OCI-LY7 (cell line): ENCODE measurements around the gene SPATA31E1.

ENCODE experiments used
- EZH2phosphoT487 ChIP-seq: fragments of 200-600 bp; sonication (generic); IDR thresholded peaks from 2 replicates; pipeline ENCODE4 v1.6.1; 2018; ENCODE audit warnings: low read depth, borderline replicate concordance, mild to moderate bottlenecking, mixed run types, antibody characterized with exemption, low read length, moderate library complexity, mixed read lengths
- TF ChIP-seq, protein P1 (sequence below): fragments of 200-600 bp; sonication (generic); conservative IDR thresholded peaks from 2 replicates; pipeline ENCODE4 v1.5.1; 2014; ENCODE audit warnings: mild to moderate bottlenecking, antibody characterized with exemption, low read length, moderate library complexity, mixed read lengths

DNA sequence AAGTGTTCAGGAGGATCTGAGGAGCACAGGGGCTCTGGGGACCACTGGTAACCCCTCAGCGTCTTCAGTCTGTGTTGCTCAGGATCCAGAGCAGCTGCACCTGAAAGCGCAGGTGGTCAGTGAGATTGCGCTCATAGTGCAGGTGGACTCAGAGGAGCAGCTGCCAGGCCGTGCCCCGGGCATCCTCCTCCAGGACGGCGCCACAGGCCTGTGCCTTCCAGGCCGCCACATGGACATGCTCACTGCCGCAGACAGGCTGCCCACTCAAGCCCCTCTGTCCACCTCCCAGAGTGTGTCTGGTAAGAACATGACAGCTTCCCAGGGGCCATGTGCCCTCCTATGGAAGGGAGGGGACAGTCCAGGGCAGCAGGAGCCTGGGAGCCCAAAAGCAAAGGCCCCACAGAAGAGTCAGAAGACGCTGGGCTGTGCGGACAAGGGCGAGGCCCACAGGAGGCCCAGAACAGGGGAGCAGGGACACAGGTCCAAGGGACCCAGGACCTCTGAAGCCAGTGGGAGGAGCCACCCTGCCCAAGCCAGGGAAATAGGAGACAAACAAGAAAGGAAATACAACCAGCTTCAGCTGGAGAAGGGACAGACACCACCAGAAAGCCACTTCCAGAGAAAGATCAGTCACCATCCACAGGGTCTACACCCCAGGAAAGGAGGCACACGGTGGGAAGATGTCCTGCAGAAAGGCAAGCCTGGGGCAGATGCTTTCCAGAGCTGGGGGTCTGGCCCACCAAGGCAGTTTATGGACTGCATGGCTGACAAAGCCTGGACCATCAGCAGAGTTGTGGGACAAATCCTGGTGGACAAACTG lies 5.2 kb downstream of the SPATA31E1 start:
- TF ChIP-seq, protein P1, sequence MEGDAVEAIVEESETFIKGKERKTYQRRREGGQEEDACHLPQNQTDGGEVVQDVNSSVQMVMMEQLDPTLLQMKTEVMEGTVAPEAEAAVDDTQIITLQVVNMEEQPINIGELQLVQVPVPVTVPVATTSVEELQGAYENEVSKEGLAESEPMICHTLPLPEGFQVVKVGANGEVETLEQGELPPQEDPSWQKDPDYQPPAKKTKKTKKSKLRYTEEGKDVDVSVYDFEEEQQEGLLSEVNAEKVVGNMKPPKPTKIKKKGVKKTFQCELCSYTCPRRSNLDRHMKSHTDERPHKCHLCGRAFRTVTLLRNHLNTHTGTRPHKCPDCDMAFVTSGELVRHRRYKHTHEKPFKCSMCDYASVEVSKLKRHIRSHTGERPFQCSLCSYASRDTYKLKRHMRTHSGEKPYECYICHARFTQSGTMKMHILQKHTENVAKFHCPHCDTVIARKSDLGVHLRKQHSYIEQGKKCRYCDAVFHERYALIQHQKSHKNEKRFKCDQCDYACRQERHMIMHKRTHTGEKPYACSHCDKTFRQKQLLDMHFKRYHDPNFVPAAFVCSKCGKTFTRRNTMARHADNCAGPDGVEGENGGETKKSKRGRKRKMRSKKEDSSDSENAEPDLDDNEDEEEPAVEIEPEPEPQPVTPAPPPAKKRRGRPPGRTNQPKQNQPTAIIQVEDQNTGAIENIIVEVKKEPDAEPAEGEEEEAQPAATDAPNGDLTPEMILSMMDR, result no peak
- TF ChIP-seq EZH2phosphoT487, result no peak
